ENCODE measurements around the gene MORC4.
"Not testable (repeated sequence)": the region's sequence is repeated elsewhere in the genome, so short reads cannot be mapped to it uniquely, and the experiment has no call there.

MORC4 gene

DNA sequence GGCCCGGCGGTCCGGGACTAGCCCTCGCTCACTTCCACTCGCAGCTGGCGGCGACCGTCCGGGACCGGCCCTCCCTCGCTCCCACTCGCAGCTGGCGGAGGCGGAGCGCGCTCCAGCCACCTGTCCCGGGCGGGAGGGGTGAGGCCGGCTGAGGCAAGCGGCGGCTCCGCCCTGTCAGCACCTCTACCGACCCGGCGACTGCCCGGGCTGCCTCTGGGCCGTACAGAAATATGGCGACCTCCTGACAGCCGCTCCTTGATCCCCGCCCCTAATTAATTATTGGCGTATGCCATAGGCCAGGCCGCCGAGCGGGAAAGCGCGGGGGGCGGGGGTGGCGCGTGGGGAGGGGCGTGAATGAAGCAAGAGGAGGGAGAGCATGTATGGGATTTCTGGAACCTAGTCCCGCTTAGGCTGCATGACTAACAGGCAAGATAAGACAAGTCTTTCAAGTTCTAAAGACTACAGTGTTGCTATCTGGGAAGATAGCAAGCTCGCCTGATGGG is at the start of gene MORC4:
Gene MORC4 (minus strand): TSS at position 200 of the 503 bp plus-strand sequence. CDS start 243 bp downstream, outside the sequence.
- peak; percentile 75 for DNase-seq

DNA sequence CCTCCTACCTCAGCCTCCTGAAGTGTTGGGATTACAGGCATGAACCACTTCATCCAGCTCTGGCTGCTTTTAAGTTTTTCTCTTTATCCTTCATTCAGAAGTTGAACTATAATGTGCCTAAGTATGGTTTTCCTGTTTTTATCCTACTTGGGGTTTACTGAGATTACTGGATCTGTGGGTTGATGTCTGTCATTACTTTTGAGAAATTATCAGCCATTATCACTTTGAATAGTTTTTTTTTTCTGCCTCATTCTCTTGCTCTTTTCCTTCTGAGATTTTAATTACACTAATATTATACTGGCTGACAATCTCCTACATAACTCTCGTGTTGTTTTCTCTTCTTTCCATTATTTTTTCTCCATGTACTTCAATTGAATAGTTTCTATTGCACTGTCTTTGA is 47.6 kb upstream of the MORC4 start:
- DNase-seq = no peak

DNA sequence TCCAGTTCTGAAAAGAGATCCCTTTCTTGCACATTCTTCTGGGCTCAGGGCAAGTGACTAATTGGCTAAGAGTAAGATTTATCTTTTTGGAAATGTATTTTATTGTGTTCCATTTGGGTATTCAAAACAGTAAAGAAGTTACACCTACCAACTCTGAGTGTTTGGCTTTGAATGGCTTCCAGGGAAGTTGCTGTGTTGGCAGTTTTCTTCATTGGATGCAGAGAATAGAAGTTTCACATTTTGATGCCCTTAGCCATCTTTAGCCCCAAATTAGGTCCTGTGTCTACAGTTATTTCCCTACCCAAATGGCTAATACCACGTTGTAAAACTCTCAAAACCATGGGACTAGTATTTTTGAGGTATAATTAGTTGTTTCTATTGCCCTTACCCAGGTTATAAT is 29.7 kb upstream of the MORC4 start:
- DNase-seq = no peak

DNA sequence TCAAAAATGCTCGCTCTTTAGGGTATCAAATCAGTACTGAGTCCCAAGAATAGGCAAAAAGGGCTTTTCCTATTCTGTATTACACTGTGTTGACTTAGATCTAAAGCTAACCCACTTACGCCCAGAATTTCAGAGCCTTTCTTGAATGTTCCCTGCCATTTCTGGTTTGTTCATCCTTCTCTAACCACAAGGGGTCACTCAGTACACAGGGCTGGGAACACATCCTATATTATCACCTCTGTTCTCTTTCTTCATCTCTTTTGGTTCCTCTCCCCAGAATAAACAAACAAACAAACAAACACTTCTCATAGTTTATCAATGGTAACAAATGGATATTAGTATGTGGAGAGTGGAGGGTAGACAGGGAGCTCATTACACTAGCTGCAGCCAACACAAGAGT is 25.5 kb upstream of the MORC4 start:
- DNase-seq = no peak

DNA sequence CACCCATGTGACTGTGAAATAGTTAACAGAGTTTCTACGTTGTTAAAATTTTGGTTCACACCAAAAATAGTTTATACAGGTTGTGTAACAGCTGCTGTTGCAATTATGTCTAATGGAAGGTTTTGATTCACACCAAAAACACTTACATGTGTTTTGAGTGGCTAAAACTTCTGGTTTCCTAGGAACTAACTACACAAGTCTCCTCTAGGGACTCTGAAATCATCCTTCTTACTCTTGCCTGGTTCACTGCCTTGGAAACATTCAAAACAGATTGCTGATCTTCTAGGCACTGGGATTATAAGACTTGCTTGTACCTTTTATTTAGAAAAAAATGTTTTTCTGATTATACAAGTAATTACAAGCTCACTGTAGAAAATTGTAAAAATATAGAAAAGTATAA is 14.9 kb upstream of the MORC4 start:
- DNase-seq = no peak

DNA sequence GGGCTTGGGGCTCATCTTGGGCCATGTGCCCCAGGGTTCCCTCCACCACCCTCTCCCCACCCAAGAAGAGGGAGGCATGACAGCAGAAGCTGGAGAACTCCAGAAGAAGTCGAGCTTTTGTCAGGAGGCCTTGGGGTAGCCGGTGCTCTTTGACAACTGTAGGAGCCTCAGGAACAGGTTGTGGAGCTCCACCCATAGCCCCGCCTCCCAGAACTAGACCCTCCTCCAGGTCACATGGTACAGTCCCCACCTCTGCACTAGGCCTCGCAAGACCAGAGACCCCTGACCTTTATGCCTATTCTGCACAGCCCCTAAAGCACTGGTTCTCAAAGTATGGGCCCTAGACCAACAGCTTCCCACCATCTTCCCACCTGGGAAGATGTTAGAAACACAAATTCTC is 8.0 kb upstream of the MORC4 start:
- no peak for DNase-seq

DNA sequence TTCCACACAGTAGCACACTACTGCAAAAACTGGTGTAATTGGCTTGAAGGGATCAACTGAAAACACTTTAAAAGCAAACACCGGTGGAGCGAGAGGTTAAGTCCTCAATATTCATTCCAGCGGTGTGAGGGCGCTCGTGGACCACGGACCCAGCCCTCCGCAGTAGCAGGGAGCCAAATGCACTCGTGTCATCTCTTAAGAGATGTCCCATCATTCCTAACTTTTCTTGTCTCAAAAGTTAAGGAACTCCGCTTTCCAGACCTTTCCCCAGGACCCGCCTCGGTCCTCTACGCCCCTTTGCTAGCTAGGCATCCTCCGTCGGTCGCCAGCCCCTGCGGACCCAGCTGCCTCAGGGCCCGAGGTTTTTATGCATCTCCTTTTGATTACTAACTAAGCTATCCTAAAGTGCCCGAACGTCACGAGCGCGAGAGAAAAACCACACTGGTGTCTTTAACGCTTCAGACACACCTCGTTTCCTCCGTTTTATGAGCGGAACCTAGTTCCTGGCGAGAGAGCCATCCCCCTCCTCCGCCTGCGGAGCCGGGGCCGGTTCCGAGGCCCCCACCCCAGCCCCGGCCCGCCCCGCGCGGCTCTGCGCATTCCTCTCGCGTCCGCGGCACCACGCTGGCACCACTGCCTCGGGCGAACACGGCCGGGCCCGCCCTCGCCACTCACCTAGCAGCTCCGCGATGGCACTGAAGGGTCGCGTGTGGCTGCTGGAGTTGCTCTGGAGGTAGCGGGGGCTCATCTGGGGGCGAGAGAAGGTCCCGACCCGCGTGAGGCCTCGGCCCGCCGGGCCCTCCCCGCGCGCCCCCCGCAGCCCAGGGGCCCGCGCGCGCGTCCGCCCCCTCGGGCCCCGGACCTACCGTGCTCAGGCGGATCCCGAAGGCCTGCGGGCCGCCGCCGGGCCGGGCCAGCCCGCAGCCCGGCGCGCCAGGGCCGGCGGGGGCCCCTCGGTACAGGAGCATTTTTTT is 723 bp downstream of the MORC4 start:
- DNase-seq = peak; percentile 55

DNA sequence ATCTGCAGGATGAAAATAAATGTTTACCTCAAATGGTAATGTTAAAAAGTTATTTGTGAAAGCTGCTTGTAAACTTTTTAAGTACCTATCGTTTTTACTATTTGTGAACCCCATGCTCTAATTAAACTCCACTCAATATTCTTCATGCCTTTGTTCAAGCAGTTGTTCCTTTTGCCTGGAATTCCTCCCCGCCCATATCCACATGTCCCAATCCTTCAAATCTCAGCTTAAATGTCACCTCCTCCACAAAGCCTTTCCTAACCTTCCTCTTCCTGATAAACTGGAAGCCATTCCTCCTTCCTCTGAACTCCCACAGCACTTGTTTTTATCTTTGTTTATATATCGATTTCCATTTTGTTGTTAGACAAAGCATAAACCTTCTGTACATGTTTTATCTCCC is 2.4 kb downstream of the MORC4 start:
- DNase-seq = no peak

DNA sequence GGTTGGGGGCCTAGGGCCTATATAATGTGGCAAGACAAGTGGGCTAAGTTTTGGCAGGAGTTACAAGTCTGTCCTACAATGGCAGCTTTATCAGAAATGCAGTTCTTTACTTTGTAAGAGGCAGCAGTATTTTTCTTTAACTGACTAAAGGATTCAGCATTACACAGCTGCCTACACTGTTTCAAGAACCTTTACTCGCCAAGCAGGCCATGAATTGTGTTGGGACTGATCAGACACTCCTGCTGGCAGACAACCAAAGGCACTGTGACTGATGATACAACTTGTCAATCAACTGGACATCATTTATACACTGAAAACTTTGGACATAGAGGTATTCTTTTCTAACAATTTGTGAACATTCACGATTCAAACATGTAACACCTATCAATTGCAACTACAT is 4.3 kb downstream of the MORC4 start:
- DNase-seq = no peak

DNA sequence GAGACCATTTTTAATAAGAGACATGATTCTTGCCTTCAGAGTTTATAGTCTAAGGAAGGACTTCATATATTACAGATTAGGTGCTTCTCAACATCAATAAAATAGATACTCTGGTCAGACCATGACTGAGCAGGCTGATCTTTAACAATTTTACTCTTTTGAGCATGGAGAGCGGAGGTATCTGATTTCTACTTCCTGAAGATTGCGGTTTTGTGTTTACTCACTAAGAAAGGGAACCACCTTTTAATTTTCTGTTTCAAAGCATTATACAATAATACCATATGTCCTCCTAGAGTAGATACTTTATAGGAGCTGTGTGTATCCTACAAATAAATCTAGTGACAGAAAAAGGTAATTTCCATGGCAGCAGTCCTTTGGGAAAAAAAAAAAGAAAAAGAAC is 12.5 kb downstream of the MORC4 start:
- DNase-seq = no peak

DNA sequence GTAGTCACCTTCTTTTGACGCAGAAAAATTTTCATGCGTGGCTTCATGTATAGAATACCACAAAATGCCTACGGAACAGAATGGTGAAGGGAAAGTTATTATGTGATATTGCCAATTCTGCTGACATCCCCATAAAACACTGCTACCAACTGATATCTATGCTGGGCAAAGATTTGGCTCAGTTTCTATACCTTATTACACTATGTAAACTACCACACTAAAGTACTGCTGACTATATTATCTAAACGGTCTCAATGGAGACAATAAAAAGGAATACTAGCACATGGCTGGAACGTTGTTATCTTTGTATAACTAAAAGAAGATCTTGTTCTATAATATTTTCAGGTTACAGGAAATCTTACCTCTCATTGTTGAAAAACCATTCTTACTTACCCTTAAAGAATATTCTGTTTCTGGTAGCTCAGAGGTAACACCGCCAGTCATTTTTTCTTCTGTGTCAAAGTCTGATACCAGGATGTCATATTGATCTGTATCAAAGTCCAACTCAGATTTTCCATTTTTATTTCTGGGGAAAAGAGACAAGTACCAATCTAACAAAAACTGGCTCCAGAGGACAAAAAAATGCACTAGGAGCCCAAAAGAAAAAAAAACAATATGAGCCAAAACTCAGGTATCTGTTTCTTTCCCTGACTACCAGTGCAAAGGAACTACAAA is 18.9 kb downstream of the MORC4 start:
- no peak for DNase-seq

DNA sequence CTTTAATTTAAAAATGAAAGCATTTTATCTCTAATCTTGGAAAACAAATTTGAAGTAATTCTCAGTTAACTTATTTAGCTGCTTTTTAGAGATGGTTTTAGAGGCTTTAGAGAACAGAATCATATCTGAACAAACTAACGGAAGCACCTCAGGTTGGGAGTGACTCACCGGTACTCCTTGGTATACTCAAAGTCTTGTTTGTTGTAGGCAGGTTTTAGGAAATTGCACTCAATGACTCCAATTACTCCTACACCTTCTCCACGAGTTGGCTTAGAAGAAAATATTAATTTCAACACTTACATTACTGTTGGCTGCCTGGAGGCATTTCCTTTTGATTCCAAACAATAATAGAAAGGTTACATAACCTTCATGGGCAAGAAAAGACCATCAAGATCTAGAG is 23.6 kb downstream of the MORC4 start:
- DNase-seq = no peak

DNA sequence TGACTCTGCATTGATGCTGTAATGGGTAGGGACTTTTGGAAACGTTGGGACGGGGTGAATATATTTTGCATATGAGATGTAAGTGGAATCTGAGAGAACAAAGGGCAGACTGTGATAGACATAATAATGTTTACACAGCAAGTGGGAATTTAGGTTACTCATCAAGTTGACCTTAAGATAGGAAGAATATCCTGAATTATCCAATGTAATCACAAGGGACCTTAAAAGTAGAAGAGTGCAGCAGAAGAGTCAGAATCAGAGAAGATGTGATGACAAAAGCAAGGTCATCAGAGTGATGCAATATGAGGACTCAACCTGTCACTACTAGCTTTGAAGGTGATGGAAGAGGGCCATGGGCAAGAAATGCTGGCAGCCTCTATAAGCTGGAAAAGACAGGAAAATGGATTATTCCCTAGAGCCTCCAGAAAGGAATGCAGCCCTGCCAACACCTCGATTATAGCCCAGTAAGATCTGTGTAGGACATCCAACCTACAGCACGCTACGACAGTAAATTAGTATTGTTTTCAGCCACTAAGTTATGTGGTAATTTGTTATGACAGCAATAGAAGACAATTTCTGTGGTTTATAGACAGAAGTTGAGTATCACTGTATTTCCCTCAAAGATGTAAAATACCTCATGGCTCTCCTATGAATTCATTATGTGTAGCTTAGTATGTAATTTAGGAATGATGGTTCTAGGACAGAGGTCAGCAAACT is 26.4 kb downstream of the MORC4 start:
- DNase-seq = no peak

DNA sequence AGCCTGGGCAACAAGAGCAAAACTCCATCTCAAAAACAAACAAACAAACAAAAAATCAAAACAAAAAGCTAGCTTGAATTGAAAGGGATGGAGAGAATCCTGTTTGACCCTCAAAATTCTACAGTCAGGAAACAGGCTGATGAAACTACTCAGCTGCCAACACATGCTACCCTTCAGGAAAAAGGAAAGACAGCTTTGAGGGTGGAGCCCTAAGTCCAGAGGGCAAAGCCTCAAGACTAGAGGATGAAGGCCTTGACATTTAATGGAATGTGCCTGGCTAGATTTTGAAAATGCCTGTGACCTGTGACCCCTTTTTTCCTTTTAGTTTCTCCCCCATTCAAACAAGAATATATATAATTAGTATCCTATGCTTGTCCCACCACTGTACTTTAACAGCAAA is 27.1 kb downstream of the MORC4 start:
- DNase-seq = no peak

DNA sequence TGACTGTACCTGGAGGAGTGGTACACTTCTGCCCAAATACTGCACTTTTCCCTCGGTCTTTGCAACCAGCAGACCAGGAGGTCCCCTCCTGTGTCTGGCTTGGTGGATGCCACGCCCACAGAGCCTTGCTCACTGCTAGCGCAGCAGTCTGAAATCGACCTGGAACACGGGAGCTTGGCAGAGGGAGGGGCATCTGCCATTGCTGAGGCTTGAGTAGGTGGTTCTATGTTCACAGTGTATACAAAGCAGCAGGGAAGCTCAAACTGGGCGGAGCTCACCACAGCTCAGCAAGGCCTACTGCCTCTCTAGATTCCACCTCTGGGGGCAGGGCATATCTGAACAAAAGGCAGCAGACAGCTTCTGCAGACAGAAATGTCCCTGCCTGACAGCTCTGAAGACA is 33.5 kb downstream of the MORC4 start:
- DNase-seq = not testable (repeated sequence)

DNA sequence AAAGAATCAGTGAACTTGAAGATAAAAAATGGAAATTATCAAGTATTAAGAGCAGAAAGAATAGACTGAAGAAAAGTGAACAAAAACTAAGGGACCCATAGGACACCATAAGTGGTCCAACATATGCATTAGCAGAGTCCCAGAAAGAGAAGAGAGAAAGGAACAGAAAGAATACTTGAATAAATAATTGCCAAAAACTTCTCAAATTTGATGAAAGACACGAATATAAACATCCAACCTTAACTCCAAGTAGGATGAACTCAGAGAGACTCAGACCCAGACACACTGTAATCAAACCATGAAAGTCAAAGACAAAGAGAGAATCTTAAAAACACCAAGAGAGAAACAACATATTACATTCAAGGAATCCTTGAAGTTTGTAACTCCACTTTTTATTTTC is 35.7 kb downstream of the MORC4 start:
- DNase-seq = no peak

DNA sequence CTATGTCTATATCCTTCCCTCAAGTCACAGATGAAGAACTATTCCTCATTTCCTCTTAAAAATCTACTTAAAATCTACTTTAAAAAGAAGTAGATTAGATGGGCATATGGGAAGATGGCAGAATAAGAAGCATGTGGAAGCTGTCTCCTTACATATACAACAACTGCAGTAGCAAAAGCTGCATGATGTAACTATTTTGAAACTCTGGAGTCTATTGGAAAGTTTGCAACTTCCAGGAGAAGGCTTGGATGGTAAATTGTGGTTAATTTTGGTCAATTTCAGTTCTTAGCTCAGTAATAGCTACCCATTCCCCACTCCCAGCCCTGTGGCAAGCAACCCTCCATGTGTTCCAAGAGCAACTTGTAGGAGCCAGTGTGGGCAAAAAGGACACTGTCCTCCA is 36.9 kb downstream of the MORC4 start:
- DNase-seq = no peak

DNA sequence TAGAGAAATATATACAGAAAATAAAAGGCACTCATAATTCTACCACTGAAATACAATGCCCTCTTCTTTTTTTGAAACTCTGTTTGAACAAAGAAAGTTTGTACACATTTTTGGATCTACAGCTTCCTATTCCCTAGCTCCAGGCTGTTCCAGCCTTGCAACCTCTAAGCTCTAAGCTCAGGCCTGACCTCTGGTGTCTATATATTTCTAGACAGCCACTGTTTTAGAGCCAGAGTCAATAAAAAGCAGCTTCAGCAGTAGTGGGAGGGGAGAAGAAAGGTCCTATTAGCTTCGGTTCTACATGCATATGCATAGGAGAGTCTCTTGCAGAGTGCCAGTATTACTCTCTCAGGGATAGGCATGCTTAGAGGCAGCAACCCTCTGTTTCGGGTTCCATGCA is 40.1 kb downstream of the MORC4 start:
- no peak for DNase-seq

DNA sequence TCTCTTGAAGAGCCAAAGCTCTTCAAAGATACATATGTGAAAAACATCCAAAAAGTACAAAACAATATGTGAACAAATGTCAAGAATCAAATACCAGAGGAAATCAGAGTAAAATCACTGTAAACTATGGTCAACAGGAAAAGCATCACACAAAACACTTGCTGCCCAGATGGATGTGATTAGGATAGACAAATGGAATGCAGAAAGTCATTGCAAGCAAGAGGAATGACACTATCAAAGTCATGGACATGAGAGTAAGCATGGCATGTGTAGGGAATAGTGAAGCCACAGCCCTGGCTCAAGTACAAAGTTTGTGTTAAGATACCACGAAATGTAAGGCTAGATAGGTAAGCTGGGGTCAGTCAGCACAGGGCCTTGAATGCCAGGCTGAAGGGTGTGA is 42.2 kb downstream of the MORC4 start:
- DNase-seq = no peak

DNA sequence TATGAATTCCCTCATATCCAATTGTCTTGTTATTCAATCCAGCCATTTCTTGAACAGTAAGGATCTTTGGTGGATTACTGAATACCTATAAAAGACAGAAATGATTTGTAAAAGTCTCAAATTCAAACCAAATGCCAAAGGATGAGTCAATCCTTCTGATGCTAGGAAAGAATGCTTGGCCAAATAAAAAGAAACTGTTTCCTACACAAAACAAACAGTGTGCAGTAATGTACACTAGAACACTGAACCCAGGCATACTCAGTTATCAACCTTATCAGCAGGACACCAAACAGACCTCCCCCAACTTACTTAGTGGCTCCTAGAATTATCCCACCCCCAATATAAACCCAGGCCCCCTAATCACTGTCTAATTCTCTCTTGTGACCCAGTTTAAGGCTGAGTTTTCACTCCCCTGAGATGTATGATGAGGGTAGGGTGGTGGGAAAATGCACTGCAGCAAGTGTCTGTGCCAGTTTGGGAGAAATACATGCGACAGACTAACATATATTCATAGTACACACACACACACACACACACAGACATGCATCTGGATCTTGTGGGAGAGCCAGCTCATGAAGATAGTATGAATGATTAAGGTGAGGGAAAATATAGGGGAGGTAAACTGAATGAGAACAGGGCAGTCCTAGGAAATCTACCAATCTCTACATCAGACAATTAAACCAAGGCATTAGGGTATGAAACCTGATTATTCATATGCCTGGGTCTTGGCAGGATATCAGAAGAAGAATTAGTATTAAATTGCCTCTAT is 44.8 kb downstream of the MORC4 start:
- DNase-seq = no peak

DNA sequence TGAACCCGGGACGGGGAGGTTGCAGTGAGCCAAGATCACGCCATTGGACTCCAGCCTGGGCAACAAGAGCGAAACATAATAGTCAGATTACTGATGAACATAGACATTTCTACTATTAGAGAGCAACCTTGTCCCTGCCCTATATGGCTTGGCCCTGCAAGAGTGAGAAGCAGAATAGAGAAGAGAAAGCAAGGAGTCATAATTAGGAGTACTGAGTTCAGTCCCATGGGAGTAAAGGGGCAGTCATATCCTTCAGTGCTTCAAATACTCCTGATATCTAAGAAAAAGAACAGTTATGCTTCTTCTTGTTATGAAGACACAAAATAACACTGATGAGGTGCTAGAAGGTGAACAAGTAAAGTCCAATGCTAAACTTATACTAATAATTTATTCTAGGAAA is 46.0 kb downstream of the MORC4 start:
- no peak for DNase-seq

DNA sequence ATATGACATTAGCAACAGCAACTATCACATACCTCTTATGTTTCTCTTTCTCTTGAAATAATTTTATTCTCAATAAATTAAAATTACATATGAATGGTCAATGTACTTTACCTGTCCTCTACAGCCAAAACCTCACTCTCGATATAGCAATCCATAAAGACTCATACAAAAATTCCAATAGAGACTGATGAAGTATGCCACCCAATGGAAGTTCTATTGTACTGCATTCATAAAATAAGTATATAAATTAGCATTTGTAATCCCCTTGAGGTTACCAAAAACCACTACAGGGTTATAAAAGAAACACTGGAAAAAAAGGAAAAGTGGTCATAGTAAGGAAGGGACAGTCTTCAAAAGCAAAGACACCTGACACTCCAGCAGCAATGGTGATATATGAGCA is 47.0 kb downstream of the MORC4 start:
- DNase-seq = no peak

DNA sequence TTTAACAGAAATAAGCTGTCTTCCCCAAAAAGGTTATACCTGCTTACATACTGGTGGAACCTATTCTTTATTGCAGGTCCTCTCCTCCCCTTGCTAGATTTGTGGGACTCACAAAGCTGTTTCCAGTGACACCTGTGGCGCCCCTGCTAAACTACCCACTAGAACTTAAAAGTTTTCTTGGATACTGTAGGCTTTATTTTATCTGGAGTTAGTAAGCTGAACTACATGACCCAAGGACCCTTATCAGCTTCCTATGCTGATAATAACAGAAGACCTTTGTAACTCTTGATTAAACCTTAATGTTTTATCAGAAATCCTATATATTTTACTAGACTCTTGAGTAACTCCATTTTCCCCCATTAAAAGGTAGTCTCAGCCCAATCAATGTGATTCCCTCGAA is 47.5 kb downstream of the MORC4 start:
- DNase-seq = no peak
